SK-N-MC (cell line): ENCODE results near the gene SLC6A3.
"Not testable (repeated sequence)": the region's sequence is repeated elsewhere in the genome, so short reads cannot be mapped to it uniquely, and the experiment has no call there.

Source experiments
- DNase-seq: peaks from one replicate; pipeline ENCODE4 v3.0.0-alpha.2; 2011; ENCODE audit warnings: low read depth, low spot score
- H3K27ac ChIP-seq: fragments of 200-600 bp; sonication (generic); 2 replicates; pipeline ENCODE4 v1.5.1; 2016; ENCODE audit warnings: mixed run types
- H3K36me3 ChIP-seq: fragments of 200-600 bp; sonication (generic); 2 replicates; pipeline ENCODE4 v1.6.1; 2017; ENCODE audit warnings: antibody characterized with exemption, low read length, mixed read lengths; ENCODE audit not compliant: insufficient read depth
- H3K4me3 ChIP-seq: fragments of 200-600 bp; sonication (generic); 2 replicates; pipeline ENCODE4 v1.5.1; 2016
- H3K9ac ChIP-seq: fragments of 200-600 bp; sonication (generic); 2 replicates; pipeline ENCODE4 v1.8.0; 2017; ENCODE audit warnings: mixed run types, mixed read lengths; ENCODE audit not compliant: insufficient read length
- H3K9me3 ChIP-seq: fragments of 200-600 bp; sonication (generic); 2 replicates; pipeline ENCODE4 v1.6.1; 2017; ENCODE audit warnings: low read depth, mild to moderate bottlenecking, antibody characterized with exemption, low read length, moderate library complexity, mixed read lengths
- EZH2 ChIP-seq: fragments of 200-600 bp; sonication (generic); IDR thresholded peaks from one replicate; pipeline ENCODE4 v1.6.1; 2017; ENCODE audit warnings: antibody characterized with exemption
- FOXP2 ChIP-seq: optimal IDR thresholded peaks from 2 replicates; pipeline ENCODE3; 2011; ENCODE audit warnings: mild to moderate bottlenecking, moderate library complexity; ENCODE audit not compliant: insufficient read depth; ENCODE audit errors: extremely low read length, control extremely low read depth
- POLR2AphosphoS5 ChIP-seq: IDR thresholded peaks from 2 replicates; pipeline ENCODE4 v1.6.1; 2012; ENCODE audit warnings: mild to moderate bottlenecking, low read depth, low read length, borderline replicate concordance

Gene SLC6A3

GRCh38 chr5:1367149-1367548 lies 78.1 kb downstream of the SLC6A3 start:
- no peaks in the 10 kb centered on the region for H3K36me3 ChIP-seq
- TF ChIP-seq EZH2: no peak
- TF ChIP-seq POLR2AphosphoS5: no peak
- TF ChIP-seq FOXP2: no peak
- no peak overlapping the region for H3K4me3 ChIP-seq
- H3K27ac ChIP-seq: no peak overlapping the region
- H3K9me3 ChIP-seq: no peaks in the 10 kb centered on the region
- no peak overlapping the region for H3K9ac ChIP-seq
- DNase-seq: no peak

- no peaks in the 10 kb centered on the region for H3K36me3 ChIP-seq
- H3K9ac ChIP-seq: no peak overlapping the region
- H3K9me3 ChIP-seq: no peaks in the 10 kb centered on the region
- DNase-seq: no peak
- H3K27ac ChIP-seq: no peak overlapping the region
- H3K4me3 ChIP-seq: no peak overlapping the region
- no peak for TF ChIP-seq EZH2
- TF ChIP-seq FOXP2: no peak
- no peak for TF ChIP-seq POLR2AphosphoS5
Observed at GRCh38 chr5:1366514-1366913, 78.7 kb downstream of the SLC6A3 start.

GRCh38 chr5:1364211-1364610 lies 81.0 kb downstream of the SLC6A3 start:
- H3K27ac ChIP-seq: no peak overlapping the region
- DNase-seq: no peak
- no peak overlapping the region for H3K9ac ChIP-seq
- no peaks in the 10 kb centered on the region for H3K9me3 ChIP-seq
- no peak overlapping the region for H3K4me3 ChIP-seq
- no peak for TF ChIP-seq POLR2AphosphoS5
- TF ChIP-seq FOXP2: no peak
- no peak for TF ChIP-seq EZH2
- no peaks in the 10 kb centered on the region for H3K36me3 ChIP-seq

- H3K36me3 ChIP-seq: no peaks in the 10 kb centered on the region
- TF ChIP-seq EZH2 (no peak), FOXP2 (no peak), POLR2AphosphoS5 (no peak)
- H3K9ac ChIP-seq: no peak overlapping the region
- H3K27ac ChIP-seq: no peak overlapping the region
- H3K4me3 ChIP-seq: no peak overlapping the region
- no peak for DNase-seq
- H3K9me3 ChIP-seq: no peaks in the 10 kb centered on the region
Observed at GRCh38 chr5:1363581-1363980, 81.7 kb downstream of the SLC6A3 start.

GRCh38 chr5:1363160-1363559 lies 82.1 kb downstream of the SLC6A3 start:
- Histone ChIP-seq H3K27ac (no peak overlapping the region), H3K36me3 (no peaks in the 10 kb centered on the region), H3K4me3 (no peak overlapping the region), H3K9me3 (no peaks in the 10 kb centered on the region), H3K9ac (no peak overlapping the region)
- no peak for DNase-seq
- no peak for TF ChIP-seq FOXP2
- no peak for TF ChIP-seq EZH2
- no peak for TF ChIP-seq POLR2AphosphoS5

- H3K9me3 ChIP-seq: no peaks in the 10 kb centered on the region
- TF ChIP-seq POLR2AphosphoS5 (no peak), FOXP2 (no peak), EZH2 (no peak)
- H3K27ac ChIP-seq: no peak overlapping the region
- H3K36me3 ChIP-seq: no peaks in the 10 kb centered on the region
- no peak overlapping the region for H3K9ac ChIP-seq
- DNase-seq: no peak
- no peak overlapping the region for H3K4me3 ChIP-seq
Observed at GRCh38 chr5:1362242-1363015, 82.8 kb downstream of the SLC6A3 start.

- no peak overlapping the region for H3K27ac ChIP-seq
- H3K9me3 ChIP-seq: no peaks in the 10 kb centered on the region
- no peak overlapping the region for H3K9ac ChIP-seq
- no peak for TF ChIP-seq POLR2AphosphoS5
- TF ChIP-seq EZH2: no peak
- TF ChIP-seq FOXP2: no peak
- no peak for DNase-seq
- no peak overlapping the region for H3K4me3 ChIP-seq
- H3K36me3 ChIP-seq: no peaks in the 10 kb centered on the region
Observed at GRCh38 chr5:1360861-1361260, 84.4 kb downstream of the SLC6A3 start.

GRCh38 chr5:1360367-1360766 lies 84.9 kb downstream of the SLC6A3 start:
- DNase-seq, H3K27ac ChIP-seq, H3K9ac ChIP-seq, H3K36me3 ChIP-seq, H3K9me3 ChIP-seq, H3K4me3 ChIP-seq: not testable (repeated sequence)

- no peak overlapping the region for H3K9ac ChIP-seq
- no peak for TF ChIP-seq FOXP2
- peak; percentile 93 for TF ChIP-seq EZH2
Observed at GRCh38 chr5:1359713-1360112, 85.5 kb downstream of the SLC6A3 start.

More at GRCh38 chr5:1359713-1360112, 85.5 kb downstream of the SLC6A3 start:
- Histone ChIP-seq H3K9me3 (no peaks in the 10 kb centered on the region), H3K36me3 (no peaks in the 10 kb centered on the region), H3K27ac (no peak overlapping the region), H3K4me3 (no peak overlapping the region)
- DNase-seq: no peak
